Transverse colon (tissue), 4 donors: Measurements from ENCODE around the gene CHMP5. TPM values are rescaled to one million over a fixed set of nuclear protein-coding genes. Genes with fewer than 3 reads are reported as not detected.

Experiments used
- DNase-seq: peaks from one replicate; pipeline ENCODE4 v3.0.0-alpha.2; 2019
- H3K27ac ChIP-seq, 4 donors: fragments of 200-600 bp; sonication (generic); 2 replicates each; pipeline ENCODE4 v1.5.1; 2016 to 2018; ENCODE audit warnings: inconsistent platforms in 4 of 4
- H3K27me3 ChIP-seq: fragments of 200-600 bp; sonication (generic); 2 replicates; pipeline ENCODE4 v1.5.1; 2017; ENCODE audit warnings: inconsistent platforms
- H3K36me3 ChIP-seq, 4 donors: fragments of 200-600 bp; sonication (generic); 2 replicates each; pipeline ENCODE4 v1.5.1; 2017 to 2019; ENCODE audit warnings: inconsistent platforms in 4 of 4
- H3K4me1 ChIP-seq, 4 donors: fragments of 200-600 bp; sonication (generic); 2 replicates each; pipeline ENCODE4 v1.5.1; 2017 to 2020; ENCODE audit warnings: inconsistent platforms in 4 of 4
- H3K4me3 ChIP-seq, 4 donors: fragments of 200-600 bp; sonication (generic); 1 replicate in 1 of 4; 2 replicates in 3 of 4; pipeline versions ENCODE4 v1.5.1 to v1.6.1; 2017 to 2019; ENCODE audit warnings: inconsistent platforms in 4 of 4
- H3K9me3 ChIP-seq, 2 donors: fragments of 200-600 bp; sonication (generic); 2 replicates each; pipeline ENCODE4 v1.5.1; 2017 to 2019; ENCODE audit warnings: inconsistent platforms in 2 of 2
- CTCF ChIP-seq, 5 experiments: fragments of 200-600 bp in 3 of 5; fragments of 450-650 bp in 2 of 5; sonication (generic) in 3 of 5; IDR thresholded peaks; 1 replicate in 2 of 5; 2 replicates in 3 of 5; pipeline ENCODE4 v1.5.1; 2016 to 2017; ENCODE audit warnings: antibody characterized with exemption in 5 of 5, inconsistent platforms in 3 of 5, mild to moderate bottlenecking in 2 of 5, moderate library complexity in 1 of 5
- EP300 ChIP-seq: sonication (generic); formaldehyde crosslinking; IDR thresholded peaks from one replicate; pipeline ENCODE4 v1.6.1; 2017; ENCODE audit warnings: antibody characterized with exemption, low read depth
- POLR2A ChIP-seq: fragments of 450-650 bp; IDR thresholded peaks from one replicate; pipeline ENCODE4 v1.6.1; 2016; ENCODE audit warnings: antibody characterized with exemption, mild to moderate bottlenecking, moderate library complexity
- POLR2AphosphoS5 ChIP-seq, 3 donors: sonication (generic); formaldehyde crosslinking; IDR thresholded peaks; one replicate each; pipeline ENCODE4 v1.6.1; 2016; ENCODE audit warnings: antibody characterized with exemption in 3 of 3
- WGBS, 2 donors: methylation state at CpG; one replicate each; pipeline ENCODE4 v1.1.5; 2018; ENCODE audit warnings: low coverage in 1 of 2; 5-methylcytosine and 5-hydroxymethylcytosine counted together
- in situ Hi-C, 4 donors: fragments of 200-750 bp; cut with MboI; loops; one replicate each; pipeline versions ENCODE4 v1.15.0 to v1.15.1; 2017; ENCODE audit warnings: low sequenced_read_pairs in 3 of 4, low pct_ligation_motif_present in 1 of 4, low pct_unique_long_range_greater_than_20kb in 1 of 4
- intact Hi-C: fragments of 100-400 bp; cut with DNase I; formaldehyde crosslinking; loops from one replicate; pipeline ENCODE4 v1.15.1; 2023; ENCODE audit warnings: low total_unique reads
- total RNA-seq, 4 donors: library from RNA; depleted of rRNA; stranded (reverse); fragments of >200 nt; gene quantifications; one replicate each; pipeline ENCODE4 v1.1.0, GENCODE V29; 2016

Gene CHMP5
- total RNA-seq, 4 donors from 2014 or later = 23.3 to 100 (median 56.5) TPM

GRCh38 chr9:33245341-33245740 lies 19.5 kb upstream of the CHMP5 start:
- Histone ChIP-seq H3K4me1 (peaks cover 0 to 12% (median 0%) of the 10 kb centered on the region in 4 donors), H3K36me3 (no peaks in the 10 kb centered on the region), H3K4me3 (no peak overlapping the region), H3K9me3 (no peaks in the 10 kb centered on the region), H3K27me3 (no peaks in the 10 kb centered on the region), H3K27ac (no peak overlapping the region)
- no peak for DNase-seq
- 86% methylated on average over 2 of the region's 2 CpGs; no CpG with 5 or more reads in 1 of the 2 donors for WGBS, 2 donors
- intact Hi-C loops (no loop called here), in situ Hi-C loops (no loop called here)
- TF ChIP-seq POLR2A = no peak

GRCh38 chr9:33246269-33246860 lies 18.5 kb upstream of the CHMP5 start:
- 94 to 100% methylated on average over 2 to 9 of the region's 9 CpGs for whole genome bisulfite sequencing, 2 donors
- H3K27me3 ChIP-seq = no peaks in the 10 kb centered on the region
- in situ Hi-C loops (no loop called here), intact Hi-C loops (no loop called here)
- no peak for DNase-seq
- no peak overlapping the region for H3K4me3 ChIP-seq
- TF ChIP-seq POLR2AphosphoS5 (IDR thresholded peaks at IDR 0.05) = no peak
- TF ChIP-seq EP300 = no peak
- no peak for TF ChIP-seq POLR2A
- no peak for TF ChIP-seq CTCF (IDR thresholded peaks at IDR 0.05)
- H3K27ac ChIP-seq = no peak overlapping the region
- H3K36me3 ChIP-seq = no peaks in the 10 kb centered on the region
- no peaks in the 10 kb centered on the region for H3K9me3 ChIP-seq
- peaks cover 0 to 4% (median 0%) of the 10 kb centered on the region in 4 donors for H3K4me1 ChIP-seq

GRCh38 chr9:33248606-33249005 lies 16.2 kb upstream of the CHMP5 start:
- no peak for DNase-seq
- Histone ChIP-seq H3K9me3 (no peaks in the 10 kb centered on the region), H3K36me3 (peaks cover 0 to 11% (median 5%) of the 10 kb centered on the region in 4 donors), H3K4me3 (no peak overlapping the region), H3K27me3 (no peaks in the 10 kb centered on the region), H3K4me1 (no peaks in the 10 kb centered on the region), H3K27ac (no peak overlapping the region)
- 94 to 95% methylated on average over 3 of the region's 3 CpGs for WGBS, 2 donors
- in situ Hi-C loops = no loop called here
- no peak for TF ChIP-seq POLR2A
- no peak for TF ChIP-seq EP300
- no peak for TF ChIP-seq CTCF (IDR thresholded peaks at IDR 0.05)
- TF ChIP-seq POLR2AphosphoS5 (IDR thresholded peaks at IDR 0.05) = no peak
- intact Hi-C loops = no loop called here

- in situ Hi-C loops = no loop called here
- H3K9me3 ChIP-seq = no peaks in the 10 kb centered on the region
- no peaks in the 10 kb centered on the region for H3K4me1 ChIP-seq
- H3K4me3 ChIP-seq = no peak overlapping the region
- H3K27ac ChIP-seq = no peak overlapping the region
- no peak for DNase-seq
- TF ChIP-seq EP300 = no peak
- no peak for TF ChIP-seq POLR2A
- no peak for TF ChIP-seq POLR2AphosphoS5 (IDR thresholded peaks at IDR 0.05)
- no peak for TF ChIP-seq CTCF (IDR thresholded peaks at IDR 0.05)
- 78 to 100% methylated on average over 1 to 6 of the region's 6 CpGs for WGBS, 2 donors
- intact Hi-C loops = no loop called here
- H3K27me3 ChIP-seq = no peaks in the 10 kb centered on the region
- peaks cover 0 to 17% (median 7%) of the 10 kb centered on the region in 4 donors for H3K36me3 ChIP-seq
These were observed 15.7 kb upstream of the CHMP5 start for GRCh38 chr9:33249087-33249658.
